HUES64 (cell line): ENCODE measurements around the gene SMAD9.

Experiments used
- H3K27ac ChIP-seq: 2 replicates; pipeline ENCODE4 v1.7.0; 2013; ENCODE audit warnings: low read depth, low read length, inconsistent platforms
- H3K27me3 ChIP-seq: 2 replicates; pipeline ENCODE4 v1.6.1; 2013; ENCODE audit warnings: mild to moderate bottlenecking, low read length; ENCODE audit not compliant: insufficient read depth
- H3K36me3 ChIP-seq: 2 replicates; pipeline ENCODE4 v1.6.1; 2013; ENCODE audit warnings: mild to moderate bottlenecking, low read length; ENCODE audit not compliant: insufficient read depth
- H3K4me1 ChIP-seq: 2 replicates; pipeline ENCODE4 v1.6.1; 2013; ENCODE audit warnings: mild to moderate bottlenecking, low read length, moderate library complexity; ENCODE audit not compliant: insufficient read depth
- H3K4me3 ChIP-seq: 2 replicates; pipeline ENCODE4 v1.5.1; 2013; ENCODE audit warnings: mild to moderate bottlenecking, low read length, moderate library complexity
- H3K9ac ChIP-seq: 2 replicates; pipeline ENCODE4 v1.6.1; 2013; ENCODE audit warnings: mild to moderate bottlenecking, low read depth, low read length
- H3K9me3 ChIP-seq: 2 replicates; pipeline ENCODE4 v1.6.1; 2013; ENCODE audit warnings: low read depth, low read length; ENCODE audit not compliant: insufficient read depth
- WGBS: fragments of 150-250, 120-280 bp; methylation state at CpG from one replicate; pipeline ENCODE4 v1.1.7; 2013; ENCODE audit warnings: missing lambda C conversion rate; 5-methylcytosine and 5-hydroxymethylcytosine counted together

The SMAD9 gene

DNA sequence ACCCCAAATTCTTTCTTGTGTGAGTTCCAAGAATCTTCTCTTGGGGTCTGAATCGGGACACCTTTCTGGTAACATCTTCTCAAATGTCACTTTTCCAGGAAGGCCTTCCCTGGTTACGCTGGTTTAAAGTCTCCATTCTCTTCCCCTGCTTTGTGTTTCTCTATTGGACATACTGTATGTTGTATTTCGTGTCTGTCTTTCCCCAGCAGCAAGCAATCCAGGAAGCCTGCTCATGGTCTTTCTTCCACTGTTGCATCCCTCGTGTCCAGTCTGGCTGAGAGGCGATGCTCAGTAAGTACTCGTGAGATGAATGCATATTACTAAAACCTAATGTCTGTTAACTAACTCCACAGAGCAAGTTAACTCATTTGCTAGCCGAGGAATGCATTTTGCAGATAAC, 57.3 kb downstream of the SMAD9 start:
- no peak overlapping the region for H3K9ac ChIP-seq
- WGBS = 94% methylated on average over 7 of the region's 7 CpGs
- H3K4me3 ChIP-seq = no peak overlapping the region
- no peaks in the 10 kb centered on the region for H3K9me3 ChIP-seq
- H3K36me3 ChIP-seq = no peaks in the 10 kb centered on the region
- H3K27ac ChIP-seq = no peak overlapping the region
- H3K27me3 ChIP-seq = no peaks in the 10 kb centered on the region
- H3K4me1 ChIP-seq = peaks cover 11% of the 10 kb centered on the region; the same call in 1 of the 2 replicates

DNA sequence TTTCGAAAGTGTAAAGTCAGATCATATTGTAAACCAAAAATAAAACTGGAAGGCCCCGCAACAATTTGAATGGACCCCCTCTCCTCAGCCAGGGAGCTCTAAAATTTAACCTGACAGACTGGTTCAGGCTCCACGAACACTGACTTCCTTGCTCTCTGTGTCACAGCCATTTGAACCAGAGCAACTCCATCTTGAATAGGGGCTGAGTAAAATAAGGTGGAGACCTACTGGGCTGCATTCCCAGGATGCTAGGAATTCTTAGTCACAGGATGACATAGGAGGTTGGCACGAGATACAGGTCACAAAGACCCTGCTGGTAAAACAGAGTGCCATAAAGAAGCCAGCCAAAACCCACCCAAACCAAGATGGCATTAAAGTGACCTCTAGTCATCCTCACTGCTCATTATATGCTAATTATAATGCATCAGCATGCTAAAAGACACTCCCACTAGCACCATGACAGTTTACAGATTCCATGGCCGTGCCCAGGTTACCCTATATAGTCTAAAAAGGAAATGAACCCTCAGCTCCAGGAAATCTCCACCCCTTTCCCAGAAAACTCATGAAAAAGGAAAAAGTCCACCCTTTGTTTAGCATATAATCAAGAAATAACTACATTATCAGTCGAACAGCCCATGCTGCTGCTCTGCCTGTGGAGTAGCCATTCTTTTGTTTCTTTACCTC, 57.9 kb downstream of the SMAD9 start:
- 90% methylated on average over 6 of the region's 6 CpGs for WGBS
- H3K4me3 ChIP-seq = no peak overlapping the region
- no peaks in the 10 kb centered on the region for H3K36me3 ChIP-seq
- H3K27ac ChIP-seq = no peak overlapping the region
- no peak overlapping the region for H3K9ac ChIP-seq
- peaks cover 6% of the 10 kb centered on the region; the same call in 1 of the 2 replicates for H3K4me1 ChIP-seq
- H3K9me3 ChIP-seq = no peaks in the 10 kb centered on the region
- H3K27me3 ChIP-seq = no peaks in the 10 kb centered on the region

DNA sequence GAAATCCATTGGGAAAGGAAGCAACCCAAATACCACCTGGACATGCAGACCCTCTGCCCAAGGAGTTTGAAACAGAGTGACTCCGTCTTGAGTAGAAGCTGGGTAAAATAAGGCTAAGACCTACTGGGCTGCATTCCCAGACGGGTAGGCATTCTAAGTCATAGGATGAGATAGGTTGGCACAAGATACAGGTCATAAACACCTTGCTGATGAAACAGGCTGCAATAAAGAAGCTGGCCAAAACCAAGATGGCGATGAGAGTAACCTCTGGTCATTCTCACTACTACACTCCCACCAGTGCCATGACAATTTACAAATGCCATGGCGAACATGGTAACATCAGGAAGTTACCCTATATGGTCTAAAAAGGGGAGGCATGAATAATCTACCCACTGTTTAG, 60.8 kb downstream of the SMAD9 start:
- no peak overlapping the region for H3K9ac ChIP-seq
- no peak overlapping the region for H3K4me3 ChIP-seq
- no peaks in the 10 kb centered on the region for H3K9me3 ChIP-seq
- WGBS = 90% methylated on average over 4 of the region's 4 CpGs
- no peaks in the 10 kb centered on the region for H3K27me3 ChIP-seq
- H3K36me3 ChIP-seq = no peaks in the 10 kb centered on the region
- H3K27ac ChIP-seq = no peak overlapping the region
- no peaks in the 10 kb centered on the region for H3K4me1 ChIP-seq

DNA sequence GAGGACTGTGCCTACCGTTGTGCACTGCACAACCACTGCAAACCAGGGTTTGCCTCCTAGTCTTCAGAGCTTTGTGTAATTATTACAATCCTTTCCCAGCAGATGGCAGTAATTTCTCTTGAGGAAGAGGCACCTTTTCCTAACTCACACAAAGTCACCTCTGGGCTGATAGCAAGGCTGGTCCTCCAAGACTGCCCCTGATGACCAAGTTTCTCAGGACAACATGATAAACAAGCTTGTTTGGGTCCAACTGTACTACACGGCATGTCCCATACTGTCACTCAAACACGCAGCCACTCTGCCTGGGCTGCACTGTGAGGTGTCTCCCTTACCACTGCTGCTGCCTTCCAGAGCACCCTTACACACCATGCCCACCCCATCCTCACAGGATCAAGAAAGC, 61.7 kb downstream of the SMAD9 start:
- WGBS = 67% methylated on average over 3 of the region's 3 CpGs

DNA sequence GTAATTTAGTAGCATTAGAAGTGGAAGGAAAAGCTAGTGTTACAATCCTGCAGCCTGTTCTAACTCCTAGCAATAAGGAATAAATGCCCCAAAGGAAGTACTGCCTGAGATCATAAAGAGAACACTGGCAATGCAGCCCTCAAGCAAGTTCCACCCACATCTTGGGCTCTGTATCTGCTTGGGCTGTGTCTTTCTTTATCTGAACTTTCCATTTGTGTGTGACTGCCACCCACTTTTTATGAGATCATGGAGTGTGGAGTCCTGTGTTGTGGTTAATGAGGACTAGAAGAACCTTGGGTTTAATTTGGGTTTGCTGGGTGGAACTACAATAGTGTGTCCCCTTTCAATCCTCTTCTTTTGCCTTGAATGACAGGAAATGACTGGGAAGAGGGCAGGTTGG, 62.8 kb downstream of the SMAD9 start:
- Histone ChIP-seq H3K9ac (no peak overlapping the region), H3K9me3 (no peaks in the 10 kb centered on the region), H3K36me3 (no peaks in the 10 kb centered on the region), H3K27ac (no peak overlapping the region), H3K27me3 (no peaks in the 10 kb centered on the region), H3K4me3 (no peak overlapping the region), H3K4me1 (no peaks in the 10 kb centered on the region)

More for the DNA sequence above, 61.7 kb downstream of the SMAD9 start:
- H3K9ac ChIP-seq = no peak overlapping the region
- H3K9me3 ChIP-seq = no peaks in the 10 kb centered on the region
- H3K4me3 ChIP-seq = no peak overlapping the region
- H3K36me3 ChIP-seq = no peaks in the 10 kb centered on the region
- H3K4me1 ChIP-seq = no peaks in the 10 kb centered on the region
- H3K27me3 ChIP-seq = no peaks in the 10 kb centered on the region
- H3K27ac ChIP-seq = no peak overlapping the region

DNA sequence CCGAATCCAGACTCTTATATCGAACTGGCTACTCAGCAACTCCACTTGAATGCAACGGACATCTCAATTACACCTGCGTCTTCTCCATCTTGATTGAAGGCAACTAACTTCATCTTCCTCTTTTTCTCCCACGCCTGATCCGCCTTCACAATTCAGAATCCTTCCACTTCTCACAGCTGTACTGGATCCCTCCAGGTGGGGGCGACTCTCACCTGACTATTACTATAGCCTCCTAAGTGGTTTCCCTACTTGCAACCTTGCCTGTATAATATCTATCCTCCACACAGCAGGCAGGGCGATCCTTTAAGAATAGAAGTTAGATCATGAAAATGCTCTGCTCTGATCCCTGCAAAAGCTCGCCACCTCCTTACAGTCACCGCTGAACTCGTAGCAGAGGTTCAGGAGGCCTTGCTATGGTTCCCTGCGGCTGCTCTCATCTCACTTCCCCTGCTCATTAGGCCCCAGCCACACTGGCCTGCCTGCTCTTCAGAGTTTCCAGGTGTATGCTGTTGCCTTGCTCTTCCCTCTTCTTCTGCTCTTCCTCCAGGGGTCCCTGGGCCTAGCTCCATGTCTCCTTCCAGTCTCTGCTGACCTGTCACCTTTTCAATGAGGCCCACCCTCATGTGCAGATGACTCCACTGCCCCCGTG, 69.1 kb downstream of the SMAD9 start:
- Histone ChIP-seq H3K27me3 (no peaks in the 10 kb centered on the region), H3K9ac (no peak overlapping the region), H3K36me3 (no peaks in the 10 kb centered on the region), H3K4me1 (no peaks in the 10 kb centered on the region), H3K27ac (no peak overlapping the region), H3K4me3 (no peak overlapping the region), H3K9me3 (no peaks in the 10 kb centered on the region)
- WGBS = 89% methylated on average over 13 of the region's 13 CpGs

DNA sequence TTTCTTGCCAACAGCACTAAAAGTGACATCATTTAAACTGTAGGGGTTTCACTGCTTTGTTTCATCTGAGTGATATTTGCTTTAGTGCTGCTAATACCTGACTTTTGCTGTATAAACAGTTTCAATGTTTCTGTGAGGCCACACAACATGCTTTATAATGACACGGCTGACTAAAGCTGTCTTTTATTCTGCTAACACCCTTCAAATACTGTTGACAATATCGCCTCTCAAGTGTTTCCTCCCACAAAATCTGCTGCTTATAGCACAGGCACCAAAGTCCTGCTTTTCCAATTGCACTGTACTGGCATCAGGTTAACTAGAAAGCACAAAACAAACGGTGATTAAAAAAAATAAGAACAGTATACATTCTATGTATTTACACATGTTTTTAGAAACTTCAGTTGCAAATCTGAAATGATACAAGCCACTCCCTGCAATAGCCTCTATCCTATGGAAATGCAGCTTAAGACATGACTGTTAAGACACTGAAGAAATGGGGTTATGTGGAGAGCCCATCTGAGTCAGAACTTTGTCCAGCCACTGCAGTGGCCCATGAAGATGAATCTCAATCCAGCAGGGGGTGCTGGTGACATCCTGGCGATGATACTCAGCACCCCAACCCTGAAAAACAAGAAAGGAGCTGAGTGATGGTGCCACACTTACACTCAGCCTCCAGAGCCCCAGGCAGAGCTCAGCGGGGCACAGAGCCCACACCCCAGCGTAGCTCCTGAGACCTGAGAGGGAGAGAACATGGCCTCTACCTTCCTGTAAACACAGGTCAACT, 71.6 kb downstream of the SMAD9 start:
- no peak overlapping the region for H3K9ac ChIP-seq
- H3K4me3 ChIP-seq = no peak overlapping the region
- no peaks in the 10 kb centered on the region for H3K9me3 ChIP-seq
- H3K36me3 ChIP-seq = no peaks in the 10 kb centered on the region
- 81% methylated on average over 5 of the region's 6 CpGs for WGBS
- H3K27ac ChIP-seq = no peak overlapping the region
- no peaks in the 10 kb centered on the region for H3K4me1 ChIP-seq
- H3K27me3 ChIP-seq = no peaks in the 10 kb centered on the region

DNA sequence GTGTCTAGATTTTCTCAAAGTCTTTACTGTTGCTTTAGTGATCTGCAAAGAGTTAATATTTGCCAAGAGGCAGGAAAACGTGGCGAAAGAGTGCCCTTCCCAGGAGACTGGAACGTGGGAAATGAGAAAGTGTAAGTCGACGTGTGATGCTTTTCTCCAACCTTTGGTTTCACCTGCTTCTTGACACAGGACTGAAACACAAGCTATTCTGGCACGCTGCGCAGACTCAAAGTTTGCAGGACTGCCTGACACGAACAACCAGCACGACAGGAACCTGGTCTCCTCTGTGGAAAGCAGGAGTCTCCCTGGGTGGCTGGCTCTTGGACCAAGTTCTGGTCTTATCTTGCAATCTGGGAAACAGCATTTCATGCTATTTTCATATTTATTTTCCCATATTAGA, 72.4 kb downstream of the SMAD9 start:
- no peak overlapping the region for H3K4me3 ChIP-seq
- H3K36me3 ChIP-seq = no peaks in the 10 kb centered on the region
- H3K27me3 ChIP-seq = no peaks in the 10 kb centered on the region
- no peak overlapping the region for H3K9ac ChIP-seq
- H3K27ac ChIP-seq = no peak overlapping the region
- no peaks in the 10 kb centered on the region for H3K4me1 ChIP-seq
- no peaks in the 10 kb centered on the region for H3K9me3 ChIP-seq
- WGBS = 82% methylated on average over 9 of the region's 9 CpGs

DNA sequence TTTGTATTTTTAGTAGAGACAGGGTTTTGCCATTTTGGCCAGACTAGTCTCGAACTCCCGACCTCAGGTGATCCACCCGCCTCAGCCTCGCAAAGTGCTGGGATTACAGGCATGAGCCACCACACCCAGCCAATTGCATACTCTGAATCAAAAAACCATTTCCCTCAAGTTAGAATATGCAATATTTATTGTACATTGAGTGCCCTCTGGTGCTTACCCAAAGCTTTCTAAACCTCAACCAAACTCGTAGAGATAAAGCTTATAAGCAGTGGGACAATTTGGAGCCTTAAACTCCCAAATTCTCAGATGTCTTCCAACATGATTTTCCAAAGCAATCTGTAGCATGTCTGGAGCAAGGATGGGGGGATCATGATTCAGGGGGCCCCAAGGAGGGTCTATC, 78.6 kb downstream of the SMAD9 start:
- Histone ChIP-seq H3K27me3 (no peaks in the 10 kb centered on the region), H3K27ac (no peak overlapping the region), H3K4me3 (no peak overlapping the region), H3K4me1 (peaks cover 16% of the 10 kb centered on the region), H3K36me3 (no peaks in the 10 kb centered on the region), H3K9ac (no peak overlapping the region), H3K9me3 (no peaks in the 10 kb centered on the region)
- 96% methylated on average over 5 of the region's 5 CpGs for WGBS

DNA sequence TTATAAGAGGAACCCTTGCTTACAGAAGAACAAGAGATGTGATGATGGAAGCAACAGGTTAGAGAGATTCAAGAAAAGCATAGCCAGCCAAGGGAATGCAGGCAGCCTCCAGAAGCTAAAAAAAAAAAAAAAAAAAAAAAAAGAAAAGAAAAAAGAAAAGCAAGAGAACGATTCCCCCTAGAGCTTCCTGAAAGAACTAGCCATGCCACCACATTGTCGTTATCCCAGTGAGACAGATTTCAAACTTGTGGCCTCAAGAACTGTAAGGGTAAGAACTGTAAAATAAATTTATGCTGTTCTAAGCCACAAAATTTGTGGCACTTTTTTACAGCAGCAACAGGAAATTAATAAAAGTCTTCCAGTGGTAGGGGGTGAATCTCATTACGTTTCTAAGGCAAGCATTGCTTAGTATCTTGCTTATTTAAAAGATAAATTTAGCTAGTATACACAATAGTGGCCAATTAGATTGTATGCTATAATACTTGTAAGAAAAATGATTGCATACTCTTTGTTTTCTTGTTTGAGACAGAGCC, 79.3 kb downstream of the SMAD9 start:
- Histone ChIP-seq H3K4me3 (no peak overlapping the region), H3K27ac (no peak overlapping the region), H3K9me3 (no peaks in the 10 kb centered on the region), H3K36me3 (no peaks in the 10 kb centered on the region), H3K9ac (no peak overlapping the region), H3K4me1 (peaks cover 16% of the 10 kb centered on the region), H3K27me3 (no peaks in the 10 kb centered on the region)
- 79% methylated on average over 3 of the region's 3 CpGs for WGBS

DNA sequence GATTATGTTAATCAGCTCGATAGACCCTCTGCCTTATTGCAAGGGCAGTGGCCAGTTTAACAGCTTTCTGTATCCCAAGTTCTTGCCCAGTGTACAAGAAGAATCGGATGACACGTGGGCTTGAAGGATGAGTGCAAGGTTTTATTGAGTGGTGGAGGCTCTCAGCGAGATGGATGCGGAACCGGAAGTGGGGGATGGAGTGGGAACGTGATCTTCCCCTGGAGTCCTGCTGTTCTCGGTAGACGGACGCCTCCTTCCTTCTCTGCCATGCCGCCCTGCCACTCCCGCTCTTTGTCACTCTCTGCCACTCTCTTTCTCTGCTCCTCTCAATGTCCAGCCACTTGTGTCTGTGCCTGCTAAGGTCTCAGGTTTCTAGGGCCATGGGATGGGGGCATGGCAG, 80.1 kb downstream of the SMAD9 start:
- no peaks in the 10 kb centered on the region for H3K9me3 ChIP-seq
- H3K27ac ChIP-seq = no peak overlapping the region
- H3K27me3 ChIP-seq = no peaks in the 10 kb centered on the region
- H3K36me3 ChIP-seq = no peaks in the 10 kb centered on the region
- H3K4me1 ChIP-seq = peaks cover 16% of the 10 kb centered on the region
- 81% methylated on average over 12 of the region's 12 CpGs for WGBS
- H3K4me3 ChIP-seq = no peak overlapping the region
- H3K9ac ChIP-seq = no peak overlapping the region
